ENCODE measurements around the gene FUNDC1. TPM values are rescaled to one million over a fixed set of nuclear protein-coding genes. Genes with fewer than 3 reads are reported as not detected.

The FUNDC1 gene, protein sequence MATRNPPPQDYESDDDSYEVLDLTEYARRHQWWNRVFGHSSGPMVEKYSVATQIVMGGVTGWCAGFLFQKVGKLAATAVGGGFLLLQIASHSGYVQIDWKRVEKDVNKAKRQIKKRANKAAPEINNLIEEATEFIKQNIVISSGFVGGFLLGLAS
- total RNA-seq = 10.1 TPM
- 10 to 100 TPM; 23.8 to 26.1 (median 24.7) TPM for polyA plus RNA-seq

DNA sequence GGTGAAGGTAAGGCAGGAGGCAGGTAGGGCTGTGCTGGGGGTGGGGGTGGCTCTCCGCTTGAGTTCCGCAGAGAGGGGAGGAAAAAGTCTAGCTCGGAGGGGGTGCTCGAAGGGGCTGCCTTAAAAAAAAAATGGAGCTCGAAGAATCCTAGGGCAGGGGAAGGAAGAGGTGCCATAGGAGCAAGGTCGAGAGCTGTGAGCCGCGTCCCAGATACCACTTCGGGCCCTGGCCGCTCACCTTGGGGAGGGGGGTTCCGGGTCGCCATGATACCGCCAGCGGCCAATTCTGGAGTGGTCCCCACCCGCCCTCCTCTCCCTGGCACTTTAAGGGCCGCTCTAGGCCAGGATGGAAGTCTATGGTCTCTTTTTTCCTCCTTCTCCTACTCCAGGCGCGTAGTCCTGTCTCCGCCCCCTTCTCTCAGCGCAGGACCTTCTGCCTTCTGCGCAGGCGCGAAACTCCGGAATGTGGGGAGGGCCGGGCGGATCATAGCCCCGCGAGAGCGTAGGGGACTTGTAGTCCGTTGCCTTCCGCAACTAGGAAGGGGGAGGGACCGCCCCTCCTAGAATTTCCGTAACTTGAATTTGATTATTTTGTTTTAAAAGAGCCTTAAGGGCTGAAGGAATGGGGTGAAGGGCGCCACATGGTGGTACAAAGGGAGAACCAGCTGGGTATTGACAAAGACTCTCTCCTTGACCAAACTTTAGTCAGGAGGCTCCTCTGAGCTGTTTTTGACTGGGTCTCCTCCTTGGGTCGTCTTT lies at the start of gene FUNDC1:
Gene FUNDC1, minus strand, starts transcription at position 293 of the 759 bp plus-strand sequence. Its CDS starts 27 bp downstream, at position 266.
- Mint-ChIP-seq H3K4me1 (peaks cover 2 to 39% (median 25%) of the 10 kb centered on the region in 4 donors), H3K27ac (peak within 1 kb of the TSS; percentile 91 to 97 (median 94)), H3K4me3 (peak within 1 kb of the TSS; percentile 93 to 98 (median 96)), H3K9me3 (peaks cover 0 to 2% (median 0%) of the 10 kb centered on the region in 7 donors), H3K36me3 (peaks cover 5% of the 10 kb centered on the region), H3K27me3 (no peaks in the 10 kb centered on the region)
- Histone ChIP-seq H3K36me3 (ENCODE audit: control insufficient read depth, insufficient read depth, low read length) (no peaks in the 10 kb centered on the region), H3K9me3 (ENCODE audit: control insufficient read depth in 2 of 2, low read length in 2 of 2) (no peaks in the 10 kb centered on the region), H3K4me3 (ENCODE audit: low read depth, low read length) (peak within 1 kb of the TSS; percentile 70), H3K4me1 (ENCODE audit: control insufficient read depth, insufficient read depth, low read length, poor library complexity, severe bottlenecking) (peaks cover 13% of the 10 kb centered on the region), H3K27ac (ENCODE audit: insufficient read depth, low read length, poor library complexity, severe bottlenecking) (peak within 1 kb of the TSS; percentile 51), H3K27me3 (ENCODE audit: control insufficient read depth, insufficient read depth, low read length) (no peaks in the 10 kb centered on the region)
- peak; percentile 82 to 95 (median 90) for DNase-seq
- ATAC-seq (ENCODE audit: low read depth in 2 of 2) = peak; percentile 94 to 96

DNA sequence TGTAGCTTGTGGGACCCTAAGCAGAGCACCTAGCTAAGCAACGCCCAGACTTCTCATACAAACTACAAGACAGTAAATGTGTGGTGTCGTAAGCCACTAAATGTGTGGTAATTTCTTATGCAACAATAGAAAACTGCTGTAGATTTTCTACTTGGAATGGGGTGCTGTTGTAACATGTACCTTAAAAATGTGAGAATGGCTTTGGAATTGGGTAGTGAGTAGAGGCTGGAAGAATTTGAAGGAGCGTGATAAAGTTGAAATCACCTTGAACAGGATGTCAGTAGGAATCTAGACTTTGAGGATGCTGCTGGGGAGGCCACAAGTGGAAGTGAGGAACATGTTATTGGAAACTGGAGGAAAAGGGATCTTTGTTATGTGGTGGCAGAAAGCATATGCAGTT lies 43.2 kb upstream of the FUNDC1 start:
- H3K9me3 Mint-ChIP-seq = peaks cover 0 to 8% (median 0%) of the 10 kb centered on the region in 7 donors
- Histone ChIP-seq H3K9me3 (ENCODE audit: control insufficient read depth in 2 of 2, low read length in 2 of 2) (no peaks in the 10 kb centered on the region), H3K4me1 (ENCODE audit: control insufficient read depth, insufficient read depth, low read length, poor library complexity, severe bottlenecking) (no peaks in the 10 kb centered on the region), H3K4me3 (ENCODE audit: low read depth, low read length) (no peak overlapping the region), H3K27me3 (ENCODE audit: control insufficient read depth, insufficient read depth, low read length) (no peaks in the 10 kb centered on the region), H3K27ac (ENCODE audit: insufficient read depth, low read length, poor library complexity, severe bottlenecking) (no peak overlapping the region), H3K36me3 (ENCODE audit: control insufficient read depth, insufficient read depth, low read length) (no peaks in the 10 kb centered on the region)
- H3K36me3 Mint-ChIP-seq = no peaks in the 10 kb centered on the region
- no peaks in the 10 kb centered on the region for H3K27me3 Mint-ChIP-seq
- DNase-seq (no peak), ATAC-seq (ENCODE audit: low read depth in 2 of 2) (no peak)
- H3K4me1 Mint-ChIP-seq = peaks cover 0 to 4% (median 0%) of the 10 kb centered on the region in 4 donors
- H3K27ac Mint-ChIP-seq = no peak overlapping the region
- H3K4me3 Mint-ChIP-seq = no peak overlapping the region

DNA sequence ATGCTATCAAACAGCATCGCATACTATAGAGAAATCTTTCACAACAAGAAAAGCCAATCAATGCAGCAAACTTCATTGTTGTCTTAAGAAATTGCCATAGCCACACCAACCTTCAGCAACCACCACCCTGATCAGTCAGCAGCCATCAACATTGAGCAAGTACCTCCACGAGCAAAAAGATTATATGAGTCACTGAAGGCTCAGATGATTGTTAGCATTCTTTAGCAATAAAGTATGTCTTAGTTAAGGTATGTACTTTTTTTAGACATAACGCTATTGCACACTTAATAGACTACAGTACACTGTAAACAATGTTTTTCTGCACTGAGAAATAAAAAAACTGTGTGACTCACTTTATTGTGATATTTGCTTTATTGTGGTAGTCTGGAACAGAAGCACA lies 37.8 kb upstream of the FUNDC1 start:
- Histone ChIP-seq H3K4me1 (ENCODE audit: control insufficient read depth, insufficient read depth, low read length, poor library complexity, severe bottlenecking) (no peaks in the 10 kb centered on the region), H3K9me3 (ENCODE audit: control insufficient read depth in 2 of 2, low read length in 2 of 2) (no peaks in the 10 kb centered on the region), H3K4me3 (ENCODE audit: low read depth, low read length) (no peak overlapping the region), H3K36me3 (ENCODE audit: control insufficient read depth, insufficient read depth, low read length) (no peaks in the 10 kb centered on the region), H3K27ac (ENCODE audit: insufficient read depth, low read length, poor library complexity, severe bottlenecking) (no peak overlapping the region), H3K27me3 (ENCODE audit: control insufficient read depth, insufficient read depth, low read length) (no peaks in the 10 kb centered on the region)
- ATAC-seq (ENCODE audit: low read depth in 2 of 2) = no peak
- H3K4me1 Mint-ChIP-seq = peaks cover 0 to 4% (median 0%) of the 10 kb centered on the region in 4 donors
- DNase-seq = no peak
- no peak overlapping the region for H3K27ac Mint-ChIP-seq
- no peak overlapping the region for H3K4me3 Mint-ChIP-seq
- peaks cover 4% of the 10 kb centered on the region for H3K27me3 Mint-ChIP-seq
- H3K9me3 Mint-ChIP-seq = peaks cover 0 to 8% (median 0%) of the 10 kb centered on the region in 7 donors
- no peaks in the 10 kb centered on the region for H3K36me3 Mint-ChIP-seq

DNA sequence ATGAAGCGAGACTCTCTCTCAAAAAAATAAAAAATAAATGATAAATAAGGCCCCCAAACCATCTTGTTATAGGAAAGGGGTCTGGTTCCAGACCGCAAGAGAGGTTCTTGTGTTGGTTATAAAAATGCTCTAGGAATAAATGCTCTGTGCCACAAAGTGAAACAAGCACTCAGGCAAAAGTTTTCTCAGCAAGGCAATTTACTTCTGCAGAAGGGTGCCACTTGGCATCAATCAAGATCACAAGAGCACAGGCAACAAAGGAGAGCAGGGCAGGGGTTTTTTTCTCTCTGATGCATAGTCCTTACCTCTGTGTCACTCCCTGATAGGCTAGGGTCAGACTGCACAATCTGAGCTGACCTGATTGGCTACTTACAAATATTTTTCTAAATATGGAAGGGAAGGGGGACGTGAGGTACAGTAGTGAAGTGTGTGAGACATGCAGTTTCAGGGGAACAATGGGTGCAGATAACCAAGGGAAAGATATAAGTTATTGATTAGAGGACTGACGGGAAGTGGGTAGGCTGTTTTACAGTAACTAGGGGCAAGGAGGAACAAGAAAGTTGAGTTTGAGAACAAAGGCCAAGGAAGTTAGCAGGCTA lies 29.8 kb upstream of the FUNDC1 start:
- no peaks in the 10 kb centered on the region for H3K4me1 ChIP-seq (ENCODE audit: control insufficient read depth, insufficient read depth, low read length, poor library complexity, severe bottlenecking)
- H3K27me3 Mint-ChIP-seq = no peaks in the 10 kb centered on the region
- ATAC-seq (ENCODE audit: low read depth in 2 of 2) (no peak), DNase-seq (no peak)
- no peak overlapping the region for H3K27ac ChIP-seq (ENCODE audit: insufficient read depth, low read length, poor library complexity, severe bottlenecking)
- H3K4me1 Mint-ChIP-seq = no peaks in the 10 kb centered on the region
- H3K9me3 ChIP-seq (ENCODE audit: control insufficient read depth in 2 of 2, low read length in 2 of 2) = peaks cover 4 to 5% of the 10 kb centered on the region in 2 experiments
- H3K36me3 ChIP-seq (ENCODE audit: control insufficient read depth, insufficient read depth, low read length) = no peaks in the 10 kb centered on the region
- H3K36me3 Mint-ChIP-seq = peaks cover 5% of the 10 kb centered on the region
- H3K9me3 Mint-ChIP-seq = peaks cover 0 to 17% (median 6%) of the 10 kb centered on the region in 7 donors
- H3K27ac Mint-ChIP-seq = no peak overlapping the region
- H3K4me3 Mint-ChIP-seq = no peak overlapping the region
- H3K27me3 ChIP-seq (ENCODE audit: control insufficient read depth, insufficient read depth, low read length) = no peaks in the 10 kb centered on the region
- no peak overlapping the region for H3K4me3 ChIP-seq (ENCODE audit: low read depth, low read length)

DNA sequence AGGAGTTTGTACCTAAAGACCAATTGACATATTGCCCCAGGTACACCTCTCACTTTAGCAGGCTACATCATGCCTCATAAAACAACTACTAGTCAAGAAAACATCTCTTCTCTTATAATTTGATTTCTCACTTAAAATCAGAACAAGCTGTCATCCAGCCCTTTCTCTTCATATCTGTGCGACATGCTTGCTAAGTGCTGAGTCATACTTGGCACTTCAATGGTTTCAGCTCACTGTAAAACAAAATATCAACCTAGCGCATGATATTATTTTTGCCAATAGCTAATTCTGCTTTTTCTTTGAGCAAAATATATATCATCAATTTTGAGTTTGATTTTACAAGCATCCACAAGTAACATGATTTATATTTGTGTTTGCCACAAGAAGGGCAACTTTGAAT lies 27.9 kb upstream of the FUNDC1 start:
- DNase-seq (no peak), ATAC-seq (ENCODE audit: low read depth in 2 of 2) (no peak)
- Mint-ChIP-seq H3K9me3 (peaks cover 0 to 17% (median 6%) of the 10 kb centered on the region in 7 donors), H3K36me3 (peaks cover 5% of the 10 kb centered on the region), H3K27me3 (no peaks in the 10 kb centered on the region), H3K4me1 (no peaks in the 10 kb centered on the region), H3K27ac (peak overlapping the region in 1 of 3 donors; percentile 56), H3K4me3 (no peak overlapping the region)
- Histone ChIP-seq H3K9me3 (ENCODE audit: control insufficient read depth in 2 of 2, low read length in 2 of 2) (peaks cover 4 to 5% of the 10 kb centered on the region in 2 experiments), H3K36me3 (ENCODE audit: control insufficient read depth, insufficient read depth, low read length) (no peaks in the 10 kb centered on the region), H3K27ac (ENCODE audit: insufficient read depth, low read length, poor library complexity, severe bottlenecking) (no peak overlapping the region), H3K27me3 (ENCODE audit: control insufficient read depth, insufficient read depth, low read length) (no peaks in the 10 kb centered on the region), H3K4me3 (ENCODE audit: low read depth, low read length) (no peak overlapping the region), H3K4me1 (ENCODE audit: control insufficient read depth, insufficient read depth, low read length, poor library complexity, severe bottlenecking) (no peaks in the 10 kb centered on the region)

DNA sequence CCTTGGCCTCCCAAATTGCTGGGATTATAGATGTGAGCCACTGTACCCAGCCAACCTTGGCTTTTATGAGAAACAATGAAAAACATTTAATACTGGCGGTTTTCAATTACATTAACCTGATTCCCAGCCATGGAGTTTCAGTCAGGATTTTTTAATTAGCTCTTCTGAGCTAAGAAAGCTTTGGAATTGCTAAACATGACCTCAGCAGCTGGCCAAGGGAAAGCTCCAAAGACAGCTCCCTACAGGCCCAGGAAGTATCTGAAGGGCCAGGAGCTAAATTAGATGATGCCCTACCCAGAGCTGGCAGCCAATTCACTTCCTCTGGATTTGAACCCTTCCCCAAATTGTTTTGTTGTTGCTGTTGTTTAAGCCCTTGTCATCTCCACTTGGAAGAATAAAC lies 26.5 kb upstream of the FUNDC1 start:
- no peak overlapping the region for H3K27ac ChIP-seq (ENCODE audit: insufficient read depth, low read length, poor library complexity, severe bottlenecking)
- H3K27ac Mint-ChIP-seq = no peak overlapping the region
- no peak overlapping the region for H3K4me3 Mint-ChIP-seq
- H3K9me3 ChIP-seq (ENCODE audit: control insufficient read depth in 2 of 2, low read length in 2 of 2) = peaks cover 4 to 5% of the 10 kb centered on the region in 2 experiments
- H3K36me3 Mint-ChIP-seq = peaks cover 5% of the 10 kb centered on the region
- no peak overlapping the region for H3K4me3 ChIP-seq (ENCODE audit: low read depth, low read length)
- peaks cover 0 to 14% (median 6%) of the 10 kb centered on the region in 7 donors for H3K9me3 Mint-ChIP-seq
- H3K27me3 Mint-ChIP-seq = no peaks in the 10 kb centered on the region
- no peaks in the 10 kb centered on the region for H3K4me1 ChIP-seq (ENCODE audit: control insufficient read depth, insufficient read depth, low read length, poor library complexity, severe bottlenecking)
- no peaks in the 10 kb centered on the region for H3K27me3 ChIP-seq (ENCODE audit: control insufficient read depth, insufficient read depth, low read length)
- DNase-seq (no peak), ATAC-seq (ENCODE audit: low read depth in 2 of 2) (no peak)
- no peaks in the 10 kb centered on the region for H3K4me1 Mint-ChIP-seq
- no peaks in the 10 kb centered on the region for H3K36me3 ChIP-seq (ENCODE audit: control insufficient read depth, insufficient read depth, low read length)

DNA sequence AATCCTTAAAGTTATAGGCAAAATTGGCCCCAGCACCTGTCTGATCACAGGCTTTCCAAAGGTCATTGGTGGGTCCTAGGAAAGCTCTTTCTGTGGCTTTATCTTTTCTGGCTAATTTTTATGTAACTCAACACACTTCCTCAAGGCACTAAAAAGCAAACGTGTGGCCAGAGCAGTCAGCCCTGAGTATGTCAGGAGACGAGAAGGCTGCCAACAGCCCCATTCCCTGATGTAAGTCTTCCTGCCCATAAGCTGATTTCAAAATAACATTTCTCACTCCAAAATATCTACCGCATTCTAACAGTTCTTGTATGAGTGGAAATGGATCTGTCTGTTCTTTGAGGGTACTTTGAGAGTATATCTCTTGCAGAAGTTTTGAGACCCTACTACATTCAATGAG lies 25.5 kb upstream of the FUNDC1 start:
- DNase-seq (no peak), ATAC-seq (ENCODE audit: low read depth in 2 of 2) (no peak)
- Histone ChIP-seq H3K27me3 (ENCODE audit: control insufficient read depth, insufficient read depth, low read length) (no peaks in the 10 kb centered on the region), H3K36me3 (ENCODE audit: control insufficient read depth, insufficient read depth, low read length) (no peaks in the 10 kb centered on the region), H3K27ac (ENCODE audit: insufficient read depth, low read length, poor library complexity, severe bottlenecking) (no peak overlapping the region), H3K9me3 (ENCODE audit: control insufficient read depth in 2 of 2, low read length in 2 of 2) (peaks cover 4 to 5% of the 10 kb centered on the region in 2 experiments), H3K4me3 (ENCODE audit: low read depth, low read length) (no peak overlapping the region), H3K4me1 (ENCODE audit: control insufficient read depth, insufficient read depth, low read length, poor library complexity, severe bottlenecking) (no peaks in the 10 kb centered on the region)
- Mint-ChIP-seq H3K27me3 (no peaks in the 10 kb centered on the region), H3K4me1 (no peaks in the 10 kb centered on the region), H3K4me3 (no peak overlapping the region), H3K36me3 (peaks cover 5% of the 10 kb centered on the region), H3K9me3 (peaks cover 0 to 14% (median 6%) of the 10 kb centered on the region in 7 donors), H3K27ac (no peak overlapping the region)
